Activated CD4-positive, alpha-beta memory T cell treated with anti-CD3 and anti-CD28 coated beads for 36 hours (primary cell): ENCODE results near the gene FRAS1. TPM values are rescaled to one million over a fixed set of nuclear protein-coding genes. Genes with fewer than 3 reads are reported as not detected.

ENCODE experiments used
- CTCF ChIA-PET: fragments of 350-600 bp; sonication (Branson Sonifier 250); formaldehyde crosslinking; loops from one replicate; lab custom pipeline; 2021; ENCODE audit warnings: antibody characterized with exemption, inconsistent platforms; lab: Charles Lee
- POLR2A ChIA-PET: fragments of 350-600 bp; sonication (Branson Sonifier 250); formaldehyde crosslinking; loops from one replicate; lab custom pipeline; 2021; ENCODE audit warnings: antibody characterized with exemption; lab: Charles Lee
- DNase-seq: peaks from one replicate; pipeline ENCODE4 v3.0.0-alpha.2; 2020
- H3K27ac Mint-ChIP-seq: one replicate; pipeline ENCODE4 v1.8.0; 2021; ENCODE audit warnings: mixed read lengths
- H3K27me3 Mint-ChIP-seq: one replicate; pipeline ENCODE4 v1.8.0; 2021; ENCODE audit warnings: mixed read lengths
- H3K36me3 Mint-ChIP-seq: one replicate; pipeline ENCODE4 v1.8.0; 2021; ENCODE audit warnings: mixed read lengths
- H3K4me1 Mint-ChIP-seq: one replicate; pipeline ENCODE4 v1.8.0; 2021; ENCODE audit warnings: low read depth, mixed read lengths
- H3K4me3 Mint-ChIP-seq: one replicate; pipeline ENCODE4 v1.8.0; 2021; ENCODE audit warnings: mild to moderate bottlenecking, mixed read lengths
- H3K9me3 Mint-ChIP-seq: one replicate; pipeline ENCODE4 v1.8.0; 2021; ENCODE audit warnings: mixed read lengths
- intact Hi-C: fragments of 100-400 bp; cut with micrococcal nuclease; formaldehyde crosslinking; loops from one replicate; pipeline ENCODE4 v1.15.1; 2023
- total RNA-seq, 2 experiments: library from RNA; stranded (reverse); gene quantifications; one replicate each; pipeline ENCODE4 v1.2.3, GENCODE V29; 2021

Gene FRAS1
- total RNA-seq, 2 experiments from 2014 or later, result not detected

- Mint-ChIP-seq H3K36me3 (no peaks in the 10 kb centered on the region), H3K27ac (no peak overlapping the region), H3K4me3 (no peak overlapping the region), H3K4me1 (no peaks in the 10 kb centered on the region), H3K27me3 (no peaks in the 10 kb centered on the region), H3K9me3 (no peaks in the 10 kb centered on the region)
- CTCF ChIA-PET, result interaction anchor here (1.4 to 1.9 kb wide), 2 partner anchors 18 to 272 kb away, joined by 4 to 7 read pairs; no protein-coding TSS in a partner anchor
- DNase-seq, result no peak
- POLR2A ChIA-PET, result no interaction called here
- intact Hi-C loops, result loop anchor here (5.0 kb wide), 1 partner anchor 271 kb away; no protein-coding TSS in a partner anchor
Measured at GRCh38 chr4:78591404-78591803, 534.3 kb downstream of the FRAS1 start.

DNA sequence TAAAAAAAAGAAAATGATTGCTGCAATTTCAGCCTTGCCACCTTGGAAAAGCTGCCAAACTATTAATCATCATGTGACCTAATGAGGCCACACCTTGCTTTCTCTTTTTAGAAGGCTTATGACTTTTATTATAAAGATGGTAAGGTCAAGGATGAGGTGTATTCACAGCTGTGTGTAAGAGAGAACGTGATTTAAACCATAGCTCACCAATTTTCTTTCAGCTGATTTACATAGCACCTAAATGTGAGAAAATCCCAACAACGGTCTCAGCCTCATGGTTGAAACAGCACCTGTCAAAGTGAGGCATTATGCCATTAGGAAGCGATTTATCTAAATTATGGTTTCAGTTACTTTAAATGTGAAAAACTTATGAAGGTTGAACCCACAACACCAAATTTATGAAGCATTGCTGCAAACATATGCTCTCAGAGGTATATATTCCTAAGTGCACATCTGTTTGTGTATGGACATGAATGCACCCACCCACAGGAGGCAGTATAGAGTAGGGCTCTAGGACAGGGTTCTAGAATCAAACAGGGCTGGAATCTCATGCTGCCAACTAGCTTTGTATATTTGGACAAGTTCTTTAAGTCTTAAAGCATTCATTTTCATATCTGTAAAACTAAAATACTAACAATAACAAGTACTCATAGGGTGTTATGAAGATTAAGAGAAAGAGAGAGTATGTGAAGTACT is 535.1 kb downstream of the FRAS1 start:
- Mint-ChIP-seq H3K36me3 (no peaks in the 10 kb centered on the region), H3K4me3 (no peak overlapping the region), H3K27me3 (no peaks in the 10 kb centered on the region), H3K9me3 (no peaks in the 10 kb centered on the region), H3K27ac (no peak overlapping the region), H3K4me1 (no peaks in the 10 kb centered on the region)
- peak; percentile 12 for DNase-seq
- ChIA-PET CTCF (interaction anchor here (0.6 to 1.9 kb wide), 4 partner anchors 17 to 271 kb away, joined by 3 to 7 read pairs (median 4); no protein-coding TSS in a partner anchor), POLR2A (no interaction called here)
- intact Hi-C loops, result loop anchor here (5.0 kb wide), 1 partner anchor 270 kb away; no protein-coding TSS in a partner anchor

Other genes starting within 250 kb of the FRAS1 start
- gene CNOT6L, start 238.0 kb upstream of the FRAS1 start, total RNA-seq, result 100 to 1,000 TPM; 106 to 111 TPM
- gene MRPL1, start 194.5 kb upstream of the FRAS1 start, total RNA-seq, result 10 to 100 TPM; 46.2 to 51.1 TPM